Measurements from ENCODE around the gene PHF11. TPM values are rescaled to one million over a fixed set of nuclear protein-coding genes. Genes with fewer than 3 reads are reported as not detected.

The PHF11 gene
- total RNA-seq, 2 experiments from 2014 or later, result 29.9 to 59.8 TPM

DNA sequence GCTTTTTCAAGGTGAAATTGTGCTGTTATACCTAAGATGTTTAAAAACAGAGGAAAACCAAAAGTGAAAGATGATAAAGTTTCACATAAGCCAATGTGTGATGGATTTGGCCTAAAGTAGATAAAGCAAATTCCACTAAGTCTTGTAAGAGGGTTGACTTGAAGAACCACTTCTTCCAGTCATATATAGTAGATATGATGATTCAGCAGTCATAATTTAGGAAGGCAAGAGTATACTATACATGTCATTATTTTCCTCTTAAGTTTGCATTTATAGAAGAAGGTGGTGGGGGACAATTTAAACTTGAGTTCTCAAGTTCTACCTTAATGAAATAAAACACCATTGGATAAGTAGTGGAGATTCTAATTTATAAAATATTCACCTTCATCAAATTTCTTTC lies 37.3 kb downstream of the PHF11 start:
- no peaks in the 10 kb centered on the region for H3K9me2 ChIP-seq (ENCODE audit: insufficient read depth, low read length)
- H3K4me1 ChIP-seq (ENCODE audit: insufficient read depth, low read length, poor library complexity, severe bottlenecking), result peaks cover 66% of the 10 kb centered on the region
- BruUV-seq (replicated peaks), result no TSS peak
- H3K27ac ChIP-seq (ENCODE audit: low read depth, low read length, poor library complexity, severe bottlenecking), result no peak overlapping the region
- ChIA-PET POLR2A (no interaction called here), CTCF (ENCODE audit: unreplicated experiment) (no interaction called here)
- H2AFZ ChIP-seq (ENCODE audit: low read length), result no peak overlapping the region
- no peaks in the 10 kb centered on the region for H3K9me3 ChIP-seq (ENCODE audit: low read length)
- intact Hi-C loops (cut with micrococcal nuclease; ENCODE audit: unreplicated experiment), result no loop called here
- no peak for DNase-seq (ENCODE audit: low spot score)
- no peaks in the 10 kb centered on the region for H3K79me2 ChIP-seq (ENCODE audit: insufficient read depth, low read depth, low read length)
- peaks cover 79% of the 10 kb centered on the region for H3K36me3 ChIP-seq (ENCODE audit: insufficient read depth, low read length)
- TF ChIP-seq, protein P1, sequence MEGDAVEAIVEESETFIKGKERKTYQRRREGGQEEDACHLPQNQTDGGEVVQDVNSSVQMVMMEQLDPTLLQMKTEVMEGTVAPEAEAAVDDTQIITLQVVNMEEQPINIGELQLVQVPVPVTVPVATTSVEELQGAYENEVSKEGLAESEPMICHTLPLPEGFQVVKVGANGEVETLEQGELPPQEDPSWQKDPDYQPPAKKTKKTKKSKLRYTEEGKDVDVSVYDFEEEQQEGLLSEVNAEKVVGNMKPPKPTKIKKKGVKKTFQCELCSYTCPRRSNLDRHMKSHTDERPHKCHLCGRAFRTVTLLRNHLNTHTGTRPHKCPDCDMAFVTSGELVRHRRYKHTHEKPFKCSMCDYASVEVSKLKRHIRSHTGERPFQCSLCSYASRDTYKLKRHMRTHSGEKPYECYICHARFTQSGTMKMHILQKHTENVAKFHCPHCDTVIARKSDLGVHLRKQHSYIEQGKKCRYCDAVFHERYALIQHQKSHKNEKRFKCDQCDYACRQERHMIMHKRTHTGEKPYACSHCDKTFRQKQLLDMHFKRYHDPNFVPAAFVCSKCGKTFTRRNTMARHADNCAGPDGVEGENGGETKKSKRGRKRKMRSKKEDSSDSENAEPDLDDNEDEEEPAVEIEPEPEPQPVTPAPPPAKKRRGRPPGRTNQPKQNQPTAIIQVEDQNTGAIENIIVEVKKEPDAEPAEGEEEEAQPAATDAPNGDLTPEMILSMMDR (conservative IDR thresholded peaks at IDR 0.05; ENCODE audit: low read length), result no peak
- TF ChIP-seq EZH2phosphoT487 (IDR thresholded peaks at IDR 0.05; ENCODE audit: borderline replicate concordance, low read depth, low read length), result no peak
- H3K4me2 ChIP-seq (ENCODE audit: low read length), result peak overlapping the region; percentile 18
- H3K4me3 ChIP-seq (ENCODE audit: low read depth, low read length, poor library complexity, severe bottlenecking), result no peak overlapping the region
- no peaks in the 10 kb centered on the region for H4K20me1 ChIP-seq (ENCODE audit: insufficient read depth, low read length)

DNA sequence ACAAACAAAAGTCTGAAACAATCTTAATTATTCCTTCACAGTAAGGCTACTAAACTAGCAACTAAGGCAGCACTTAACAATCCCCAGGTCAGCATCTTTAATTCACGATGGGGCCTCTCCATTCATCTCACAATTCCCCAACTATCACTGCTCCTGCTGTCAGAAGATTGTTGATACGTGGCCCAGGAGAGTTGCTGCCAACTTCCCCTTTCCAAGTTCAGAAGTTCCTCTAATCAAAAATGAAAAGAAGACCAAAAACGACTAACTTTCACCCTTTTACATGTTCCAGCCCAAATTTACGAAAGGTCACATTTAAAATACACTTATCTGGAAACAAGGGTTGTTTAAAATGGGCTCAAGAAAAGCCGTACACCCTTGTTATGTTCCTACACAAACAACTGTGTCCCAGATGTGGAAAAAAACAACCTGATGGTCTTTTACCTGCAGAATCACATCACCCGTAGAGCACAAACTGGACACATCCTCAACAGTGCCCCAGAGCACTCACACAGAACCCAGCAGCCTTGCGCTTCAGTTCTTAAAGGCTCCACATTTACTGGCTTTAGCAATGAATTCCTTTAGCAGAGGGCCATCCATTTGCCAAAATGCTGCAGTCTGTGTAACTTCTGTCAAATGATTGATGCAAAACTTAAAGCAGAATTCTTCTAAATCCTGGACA lies 38.0 kb downstream of the PHF11 start:
- H4K20me1 ChIP-seq (ENCODE audit: insufficient read depth, low read length), result no peaks in the 10 kb centered on the region
- H3K36me3 ChIP-seq (ENCODE audit: insufficient read depth, low read length), result peaks cover 77% of the 10 kb centered on the region
- H3K9me2 ChIP-seq (ENCODE audit: insufficient read depth, low read length), result no peaks in the 10 kb centered on the region
- ChIA-PET POLR2A (no interaction called here), CTCF (ENCODE audit: unreplicated experiment) (no interaction called here)
- intact Hi-C loops (cut with micrococcal nuclease; ENCODE audit: unreplicated experiment), result no loop called here
- no peak overlapping the region for H3K4me3 ChIP-seq (ENCODE audit: low read depth, low read length, poor library complexity, severe bottlenecking)
- no peak overlapping the region for H2AFZ ChIP-seq (ENCODE audit: low read length)
- TF ChIP-seq, protein P1 (conservative IDR thresholded peaks at IDR 0.05; ENCODE audit: low read length), result no peak
- TF ChIP-seq EZH2phosphoT487 (IDR thresholded peaks at IDR 0.05; ENCODE audit: borderline replicate concordance, low read depth, low read length), result no peak
- no TSS peak for BruUV-seq (replicated peaks)
- no peak for DNase-seq (ENCODE audit: low spot score)
- H3K27ac ChIP-seq (ENCODE audit: low read depth, low read length, poor library complexity, severe bottlenecking), result peak overlapping the region; percentile 6
- peak overlapping the region; percentile 25; the same call in 1 of the 2 replicates for H3K4me2 ChIP-seq (ENCODE audit: low read length)
- peaks cover 59% of the 10 kb centered on the region for H3K4me1 ChIP-seq (ENCODE audit: insufficient read depth, low read length, poor library complexity, severe bottlenecking)
- no peaks in the 10 kb centered on the region for H3K79me2 ChIP-seq (ENCODE audit: insufficient read depth, low read depth, low read length)
- H3K9me3 ChIP-seq (ENCODE audit: low read length), result no peaks in the 10 kb centered on the region

DNA sequence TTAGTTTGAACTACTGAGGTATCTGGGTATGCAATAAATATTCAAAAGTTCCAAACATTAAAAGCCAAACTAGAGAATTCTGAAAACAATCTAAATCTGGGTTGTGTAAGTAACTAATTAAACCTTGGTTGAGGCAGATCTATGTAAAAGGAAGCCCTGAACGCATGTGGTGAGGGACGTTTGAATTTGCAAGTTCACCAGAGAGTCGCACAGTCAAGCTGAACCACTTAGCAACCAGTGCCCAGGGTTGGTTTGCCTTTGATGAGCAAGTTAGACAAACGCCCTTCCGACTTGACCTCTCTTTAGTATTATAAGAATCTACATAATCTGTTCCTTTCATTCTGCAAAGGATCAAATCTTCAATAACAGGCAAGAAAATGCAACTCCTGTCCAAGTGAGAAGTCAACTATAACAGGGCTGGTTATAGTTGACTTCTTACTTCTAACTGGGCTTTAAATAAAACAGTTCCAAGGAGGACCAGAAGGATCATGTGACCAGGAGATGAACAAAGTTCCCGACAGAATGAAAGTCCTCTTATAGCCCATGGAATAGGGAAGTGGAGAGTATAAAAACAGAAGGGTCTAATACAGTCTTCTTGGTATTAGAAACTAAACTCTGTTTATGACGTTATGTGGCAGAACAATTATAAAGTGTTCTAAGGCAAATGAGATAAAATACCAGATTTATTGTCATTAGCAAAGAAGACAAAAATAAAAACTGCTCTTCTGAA lies 40.6 kb downstream of the PHF11 start:
- intact Hi-C loops (cut with micrococcal nuclease; ENCODE audit: unreplicated experiment), result no loop called here
- Histone ChIP-seq H3K27ac (ENCODE audit: low read depth, low read length, poor library complexity, severe bottlenecking) (no peak overlapping the region), H3K79me2 (ENCODE audit: insufficient read depth, low read depth, low read length) (no peaks in the 10 kb centered on the region), H2AFZ (ENCODE audit: low read length) (no peak overlapping the region), H3K4me3 (ENCODE audit: low read depth, low read length, poor library complexity, severe bottlenecking) (no peak overlapping the region), H3K9me2 (ENCODE audit: insufficient read depth, low read length) (no peaks in the 10 kb centered on the region), H3K4me2 (ENCODE audit: low read length) (no peak overlapping the region), H3K9me3 (ENCODE audit: low read length) (no peaks in the 10 kb centered on the region), H3K4me1 (ENCODE audit: insufficient read depth, low read length, poor library complexity, severe bottlenecking) (peaks cover 69% of the 10 kb centered on the region), H4K20me1 (ENCODE audit: insufficient read depth, low read length) (no peaks in the 10 kb centered on the region), H3K36me3 (ENCODE audit: insufficient read depth, low read length) (peaks cover 72% of the 10 kb centered on the region)
- no TSS peak for BruUV-seq (replicated peaks)
- CTCF ChIA-PET (ENCODE audit: unreplicated experiment), result no interaction called here
- no peak for TF ChIP-seq EZH2phosphoT487 (IDR thresholded peaks at IDR 0.05; ENCODE audit: borderline replicate concordance, low read depth, low read length)
- TF ChIP-seq, protein P1 (conservative IDR thresholded peaks at IDR 0.05; ENCODE audit: low read length), result no peak
- DNase-seq (ENCODE audit: low spot score), result no peak
- POLR2A ChIA-PET, result no interaction called here

Measured in OCI-LY7 (cell line).